HG03432 (cell line): ENCODE results near the gene SACS.
"Not testable (repeated sequence)": the region's sequence is repeated elsewhere in the genome, so short reads cannot be mapped to it uniquely, and the experiment has no call there.

Source experiments
- ATAC-seq: cut with Tn5 transposase; IDR thresholded peaks from one replicate; pipeline ENCODE4 v1.9.1; 2021; ENCODE audit warnings: mild to moderate bottlenecking, moderate library complexity; ENCODE audit not compliant: unreplicated experiment

The SACS gene

DNA sequence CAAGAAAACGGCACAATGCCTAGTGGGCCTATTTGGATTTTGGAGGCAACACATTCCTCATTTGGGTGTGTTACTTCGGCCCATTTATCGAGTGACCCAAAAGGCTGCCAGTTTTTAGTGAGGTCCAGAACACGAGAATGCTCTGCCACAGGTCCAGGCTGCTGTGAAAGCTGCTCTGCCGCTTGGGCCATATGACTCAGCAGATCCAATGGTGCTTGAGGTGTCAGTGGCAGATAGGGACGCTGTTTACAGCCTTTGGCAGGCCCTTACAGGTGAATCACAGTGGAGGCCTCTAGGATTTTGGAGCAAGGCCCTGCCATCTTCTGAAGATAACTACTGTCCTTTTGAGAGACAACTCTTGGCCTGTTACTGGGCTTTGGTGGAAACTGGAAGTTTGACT is 118.7 kb downstream of the SACS start:
- ATAC-seq, result not testable (repeated sequence)

DNA sequence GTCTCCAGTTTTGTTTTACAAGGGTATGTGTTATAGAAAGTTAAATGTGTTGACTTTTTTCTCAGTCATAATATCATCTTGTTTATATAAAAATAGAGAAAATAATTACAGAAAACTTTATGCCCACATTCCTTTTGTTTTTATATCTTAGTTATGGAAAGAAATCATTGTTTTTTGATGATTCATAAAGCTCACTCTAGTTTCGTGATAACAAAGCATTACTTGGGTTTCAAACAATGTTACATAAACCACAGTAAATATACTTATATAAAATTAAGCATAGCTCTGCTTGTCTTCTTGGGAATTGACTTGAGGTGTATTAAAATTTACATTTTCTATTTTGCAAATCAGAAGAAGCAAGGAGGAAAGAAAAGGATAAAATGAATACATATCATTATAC is 140.9 kb downstream of the SACS start:
- ATAC-seq, result no peak

DNA sequence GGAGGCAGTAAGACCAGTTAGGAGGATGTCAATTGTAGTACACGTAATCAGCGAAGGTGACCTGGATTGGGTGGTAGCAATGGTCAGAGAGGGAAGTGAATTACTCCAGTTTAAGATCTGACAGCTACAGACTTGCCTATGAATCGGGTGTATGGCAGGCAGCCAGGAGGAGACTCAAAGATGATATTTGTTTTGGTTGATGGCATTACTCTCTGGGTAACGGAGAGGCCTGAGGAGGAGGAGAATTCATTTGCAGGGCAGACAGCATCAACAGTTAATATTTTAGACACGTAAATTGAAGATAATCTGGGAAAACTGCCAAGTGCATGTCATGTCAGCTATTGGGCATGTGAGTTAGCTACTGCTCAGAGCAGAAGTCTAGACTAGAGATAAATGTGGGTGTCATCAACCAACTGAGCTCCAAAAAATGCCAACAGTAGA is 143.6 kb downstream of the SACS start:
- ATAC-seq, result no peak

DNA sequence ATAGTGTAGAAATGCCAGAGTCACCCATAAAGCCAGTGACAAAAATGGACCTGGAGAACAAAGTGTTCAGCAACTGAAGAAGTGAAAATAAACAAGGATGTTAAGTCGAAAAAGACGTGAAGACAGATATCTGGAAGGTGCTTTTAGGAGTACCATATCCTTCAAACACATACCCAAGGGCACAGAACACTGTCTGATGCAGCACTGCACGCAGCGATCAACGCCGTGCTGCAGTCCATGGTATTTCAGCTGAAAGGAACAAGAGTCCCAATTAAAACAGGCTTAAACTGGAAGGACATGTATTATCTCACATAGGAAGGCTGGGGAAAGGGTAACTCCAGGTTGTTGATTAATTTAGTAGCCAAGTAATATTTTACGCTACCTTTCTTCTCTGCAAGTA is 144.5 kb downstream of the SACS start:
- ATAC-seq, result no peak

DNA sequence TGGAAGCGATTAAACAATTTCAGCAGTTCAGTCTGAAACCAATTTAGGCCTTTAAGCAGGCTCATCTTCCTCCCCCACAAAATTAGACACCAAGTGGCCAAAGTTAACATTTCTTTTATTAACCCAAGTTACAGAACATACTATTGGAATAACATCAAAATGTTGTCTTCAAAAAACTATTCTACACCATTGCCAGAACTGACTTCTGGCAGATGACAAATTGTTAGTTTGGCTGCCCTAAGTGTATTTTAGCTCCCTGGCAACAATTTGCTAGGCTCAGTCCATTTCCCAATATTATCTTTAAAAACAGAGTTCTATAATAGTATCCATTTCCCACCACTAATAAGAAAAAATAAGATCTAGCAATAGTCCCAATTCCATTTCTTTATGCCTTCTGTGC is 144.9 kb downstream of the SACS start:
- ATAC-seq, result no peak

DNA sequence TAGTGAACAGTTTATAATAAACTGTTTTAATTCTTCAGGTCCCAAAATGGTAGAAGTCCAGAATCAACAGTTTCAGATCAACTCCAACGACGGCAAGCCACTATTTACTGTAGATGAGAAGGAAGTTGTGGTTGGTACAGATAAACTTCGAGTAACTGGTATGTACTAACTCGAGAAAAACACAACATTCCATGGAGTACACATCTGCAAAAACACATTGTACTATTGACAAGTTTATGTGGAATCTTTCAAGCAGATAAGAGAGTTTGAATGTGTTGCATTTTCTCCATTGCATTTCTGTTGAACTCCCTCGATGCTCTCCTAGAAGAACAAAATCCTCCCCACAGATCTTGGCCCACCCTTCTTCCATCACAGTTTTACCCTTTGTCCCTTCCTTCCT is 154.2 kb downstream of the SACS start:
- ATAC-seq, result no peak
